Measurements from ENCODE around the gene RALGPS1.

Gene RALGPS1

GRCh38 chr9:127267793-127268525 lies 353.4 kb downstream of the RALGPS1 start:
- DNase-seq, result no peak

GRCh38 chr9:127269449-127269848 lies 354.9 kb downstream of the RALGPS1 start:
- DNase-seq, result no peak
